ENCODE data around the gene ELP4.
"Not testable (repeated sequence)": the region's sequence is repeated elsewhere in the genome, so short reads cannot be mapped to it uniquely, and the experiment has no call there.

Gene ELP4, protein sequence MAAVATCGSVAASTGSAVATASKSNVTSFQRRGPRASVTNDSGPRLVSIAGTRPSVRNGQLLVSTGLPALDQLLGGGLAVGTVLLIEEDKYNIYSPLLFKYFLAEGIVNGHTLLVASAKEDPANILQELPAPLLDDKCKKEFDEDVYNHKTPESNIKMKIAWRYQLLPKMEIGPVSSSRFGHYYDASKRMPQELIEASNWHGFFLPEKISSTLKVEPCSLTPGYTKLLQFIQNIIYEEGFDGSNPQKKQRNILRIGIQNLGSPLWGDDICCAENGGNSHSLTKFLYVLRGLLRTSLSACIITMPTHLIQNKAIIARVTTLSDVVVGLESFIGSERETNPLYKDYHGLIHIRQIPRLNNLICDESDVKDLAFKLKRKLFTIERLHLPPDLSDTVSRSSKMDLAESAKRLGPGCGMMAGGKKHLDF

DNA sequence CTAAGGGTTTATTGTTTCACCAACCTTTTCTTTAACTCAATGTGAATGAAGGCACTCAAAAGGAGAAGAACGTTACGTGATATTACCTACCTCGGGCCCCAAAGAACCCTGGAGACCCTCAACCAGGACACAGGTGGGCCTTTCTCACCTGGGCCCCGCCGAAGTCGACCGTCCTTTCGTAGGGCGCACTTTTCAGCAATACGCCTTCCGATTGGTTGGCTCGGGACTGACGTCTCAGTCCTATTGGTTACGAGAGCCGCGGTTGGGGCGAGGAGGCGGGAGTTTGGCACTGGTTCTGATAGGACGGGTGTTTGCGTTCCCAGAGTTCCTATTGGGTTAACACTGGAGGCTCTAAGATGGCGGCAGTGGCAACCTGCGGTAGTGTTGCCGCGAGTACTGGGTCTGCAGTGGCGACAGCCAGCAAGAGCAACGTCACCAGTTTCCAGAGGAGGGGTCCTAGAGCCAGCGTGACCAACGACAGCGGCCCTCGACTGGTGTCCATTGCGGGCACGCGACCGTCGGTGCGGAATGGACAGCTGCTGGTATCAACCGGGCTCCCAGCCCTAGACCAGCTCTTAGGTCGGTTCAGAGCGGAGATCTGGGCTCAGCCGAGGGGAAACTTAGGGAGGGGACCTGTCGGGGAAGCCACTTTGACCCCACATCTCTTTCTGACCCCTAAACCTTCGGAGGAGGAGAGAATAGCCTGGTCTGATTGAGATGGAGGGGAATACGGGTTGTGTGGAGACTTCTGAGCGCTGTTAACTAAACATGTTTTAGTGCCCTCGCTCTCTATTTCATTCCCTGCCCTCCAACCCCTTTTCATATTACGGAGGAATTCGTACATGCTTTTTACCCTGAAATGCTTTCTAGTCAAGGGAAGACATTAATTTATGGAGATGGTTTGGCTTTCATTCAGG is at the start of gene ELP4, which contains the start of gene IMMP1L:
TSS of gene ELP4 (plus strand) at position 339 of the 917 bp plus-strand sequence. CDS start at position 357, 18 bp downstream.
TSS of gene IMMP1L (minus strand) at position 194 of the 917 bp plus-strand sequence. CDS start 46,346 bp downstream, outside the sequence.
- DNase-seq = peak; percentile 85

DNA sequence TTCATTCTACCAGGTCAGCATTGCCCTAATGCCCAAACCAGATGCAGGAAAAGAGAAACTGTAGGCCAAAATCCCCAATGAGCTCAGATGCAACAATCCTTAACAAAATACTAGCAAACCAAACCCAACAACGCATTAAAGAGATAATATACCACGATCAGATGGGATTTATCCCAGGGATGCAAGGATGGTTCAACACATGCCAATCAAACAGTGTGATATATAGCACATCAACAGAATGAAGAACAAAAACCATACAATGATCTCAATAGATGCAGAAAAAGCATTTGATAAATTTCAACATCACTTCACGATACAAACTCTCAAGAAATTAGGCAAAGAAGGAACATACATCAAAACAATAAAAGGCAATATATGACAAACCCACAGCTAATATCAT is 45.1 kb upstream of the ELP4 start:
- no peak for DNase-seq

DNA sequence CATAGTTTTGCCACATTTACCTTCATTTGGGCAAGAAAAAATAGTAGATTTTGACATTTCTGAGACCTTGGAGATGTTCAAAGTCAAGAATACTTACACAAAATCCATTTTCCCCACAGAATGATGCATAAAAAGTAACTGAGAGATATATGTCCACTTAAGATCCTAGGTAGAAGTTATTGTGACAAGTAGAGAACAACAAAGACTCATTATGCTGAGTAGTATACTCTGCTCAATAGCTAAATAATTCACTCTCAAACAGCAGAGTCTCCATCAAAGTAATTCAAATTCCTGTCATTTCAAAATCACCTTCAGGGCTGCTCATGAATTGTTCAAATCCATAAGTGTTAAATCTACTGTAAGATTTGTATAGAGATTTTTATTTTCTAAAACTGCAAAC is 35.5 kb upstream of the ELP4 start:
- DNase-seq = no peak

DNA sequence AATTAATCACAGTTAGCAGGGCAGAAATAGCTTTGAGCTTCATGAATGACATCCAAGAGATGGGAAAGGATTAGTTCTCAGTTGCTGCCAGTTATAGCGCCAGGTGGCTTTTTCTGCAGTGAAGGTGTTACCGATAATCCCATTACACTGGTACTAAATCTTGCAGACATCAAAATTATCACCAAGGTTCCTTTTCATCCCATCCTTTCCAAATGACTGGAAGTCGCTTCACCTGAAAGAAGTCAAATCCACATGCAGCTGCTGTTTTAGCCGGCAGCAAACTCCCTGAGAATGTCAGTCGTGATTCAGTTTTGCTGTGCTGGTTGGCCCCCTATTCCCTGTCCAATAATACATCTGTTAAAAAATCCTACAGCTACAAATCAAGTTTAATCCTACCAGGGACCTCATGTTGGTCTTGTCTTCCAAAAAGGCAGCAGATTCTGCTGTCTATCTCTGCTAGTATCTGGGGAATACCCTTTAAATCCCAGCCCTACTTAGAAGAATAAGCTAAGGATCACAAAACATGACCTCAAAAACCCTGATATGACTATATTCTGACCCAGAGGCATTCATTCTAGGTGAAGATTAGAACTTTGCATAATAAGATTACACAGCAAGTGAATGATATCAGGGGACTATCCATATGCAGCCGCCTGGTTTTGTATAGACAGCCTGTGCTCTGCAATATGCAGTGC is 31.9 kb upstream of the ELP4 start:
- no peak for DNase-seq

DNA sequence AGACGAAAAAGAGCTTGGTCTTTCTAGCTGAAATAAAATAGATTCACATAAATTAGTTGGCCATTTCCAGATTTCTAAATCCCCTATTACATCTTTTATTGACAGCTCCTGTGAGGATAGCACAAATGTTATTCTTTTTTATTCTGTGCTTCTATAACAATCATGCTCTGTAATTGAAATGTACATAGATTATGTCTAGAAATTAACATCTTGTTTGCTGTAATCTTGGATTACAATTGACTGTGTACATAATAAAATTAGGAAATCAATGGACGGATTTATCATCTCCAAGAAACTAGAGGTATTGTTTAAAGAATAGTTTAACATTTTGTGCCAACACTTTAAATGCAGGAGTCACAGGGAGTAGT is 31.4 kb upstream of the ELP4 start:
- no peak for DNase-seq

DNA sequence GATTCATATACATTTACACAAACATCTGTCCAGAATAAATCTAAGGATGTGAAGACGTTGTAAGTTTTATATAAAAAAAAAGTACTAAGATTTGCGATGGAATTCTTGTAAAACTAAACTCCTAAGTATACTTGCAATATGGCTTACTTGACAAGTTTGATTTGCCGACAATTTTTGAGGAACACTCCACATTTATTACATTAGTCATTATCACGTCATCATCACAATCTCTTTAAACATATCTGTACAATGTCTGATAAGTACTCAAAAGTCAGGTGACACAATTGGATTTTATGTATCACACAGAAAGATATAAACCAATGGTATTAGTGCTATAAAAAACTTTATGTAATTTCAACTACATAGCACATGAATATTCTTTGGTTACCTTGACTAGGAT is 30.5 kb upstream of the ELP4 start:
- no peak for DNase-seq

DNA sequence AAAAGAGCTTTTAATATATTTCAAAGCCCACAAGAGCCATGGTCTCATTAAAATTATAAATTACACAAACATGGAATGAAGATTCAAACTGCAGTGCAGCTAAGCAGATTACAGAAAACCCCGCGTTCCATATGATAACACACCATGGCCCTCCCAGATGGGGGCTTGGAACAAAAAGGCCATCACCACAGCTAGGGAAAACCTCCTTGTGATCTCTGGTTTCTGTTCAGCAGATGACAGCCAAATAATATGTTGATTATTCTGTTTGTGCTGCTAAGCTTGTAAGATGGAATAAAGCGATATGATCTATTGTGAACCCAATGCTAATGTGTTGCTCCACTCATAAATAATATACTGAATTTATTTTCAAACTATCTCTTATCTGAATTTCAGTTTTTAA is 28.6 kb upstream of the ELP4 start:
- DNase-seq = no peak

DNA sequence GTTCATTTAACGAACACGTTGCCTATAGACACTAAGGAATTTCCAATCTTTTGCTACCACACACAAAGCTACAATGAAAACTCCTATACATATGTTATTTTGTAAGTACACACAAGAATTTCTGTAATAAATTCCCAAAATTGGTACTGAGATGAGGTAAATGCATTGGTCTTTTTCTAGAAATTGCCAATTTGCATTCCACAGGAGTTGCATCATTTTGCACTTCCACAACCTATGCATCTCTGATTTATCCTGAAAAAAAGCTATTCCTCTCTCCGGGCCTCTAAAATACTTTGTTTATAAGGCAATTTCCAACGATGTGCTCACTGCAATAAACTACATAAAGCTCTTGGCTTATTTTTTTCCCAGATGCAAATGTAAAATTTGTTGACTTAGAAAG is 25.1 kb upstream of the ELP4 start:
- DNase-seq = no peak

DNA sequence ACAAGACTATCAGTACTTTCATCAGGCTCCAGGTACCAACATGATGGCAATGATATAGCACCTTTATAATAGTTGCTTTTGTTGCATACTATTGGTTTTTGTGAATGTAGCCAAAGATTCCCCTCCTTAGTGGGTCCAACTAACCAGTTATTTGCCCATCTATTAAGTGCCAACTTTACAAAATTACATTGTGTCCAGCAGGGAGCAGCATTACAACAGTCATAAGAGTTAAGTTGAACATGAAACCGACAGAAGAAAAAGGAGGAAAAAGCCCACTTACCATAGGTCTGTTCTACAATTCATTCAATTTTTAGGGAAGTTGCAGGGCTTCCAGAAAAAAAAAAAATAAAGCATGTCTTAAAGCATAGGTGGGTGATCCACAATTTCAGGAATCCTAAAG is 21.7 kb upstream of the ELP4 start:
- no peak for DNase-seq

DNA sequence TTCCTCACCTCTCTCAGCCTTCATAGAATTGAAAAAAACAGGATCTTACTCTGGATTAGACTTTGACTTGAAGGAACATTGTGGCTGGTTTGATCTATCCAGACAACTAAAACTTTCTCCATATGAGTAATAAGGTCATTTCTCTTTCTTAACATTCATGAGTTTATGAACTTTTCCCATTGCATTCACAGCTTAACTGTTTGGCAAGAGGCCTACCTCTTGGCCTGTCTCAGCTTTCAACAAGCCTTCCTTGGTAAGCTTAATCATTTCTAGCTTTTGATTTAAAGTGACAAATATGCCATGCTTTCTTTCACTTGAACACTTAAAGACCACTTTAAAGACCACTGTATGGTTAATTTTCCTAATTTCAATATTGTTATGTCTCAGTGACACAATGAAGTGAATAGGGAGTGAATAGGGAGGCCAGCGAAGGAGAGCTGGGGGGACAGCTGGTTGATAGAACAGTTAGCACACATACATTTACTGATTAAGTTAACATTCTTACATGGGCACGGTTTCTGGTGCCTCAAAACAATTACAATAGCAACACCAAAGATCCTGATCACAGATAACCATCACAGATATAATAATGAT is 17.1 kb upstream of the ELP4 start:
- DNase-seq = no peak

DNA sequence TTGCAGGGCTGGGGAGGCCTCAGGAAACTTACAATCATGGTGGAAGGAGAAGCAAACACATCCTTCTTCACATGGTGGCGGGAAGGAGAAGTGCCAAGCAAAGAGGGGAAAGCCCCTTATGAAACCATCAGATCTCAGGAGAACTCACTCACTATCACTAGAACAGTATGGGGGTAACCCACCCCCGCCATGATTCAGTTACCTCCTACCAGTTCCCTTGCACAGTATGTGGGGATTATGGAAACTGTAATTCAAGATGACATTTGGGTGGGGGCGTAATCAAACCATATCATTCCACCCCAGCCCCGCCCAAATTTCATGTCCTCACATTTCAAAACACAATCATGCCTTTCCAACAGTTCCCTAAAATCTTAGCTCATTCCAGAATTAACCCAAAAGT is 16.3 kb upstream of the ELP4 start:
- no peak for DNase-seq

DNA sequence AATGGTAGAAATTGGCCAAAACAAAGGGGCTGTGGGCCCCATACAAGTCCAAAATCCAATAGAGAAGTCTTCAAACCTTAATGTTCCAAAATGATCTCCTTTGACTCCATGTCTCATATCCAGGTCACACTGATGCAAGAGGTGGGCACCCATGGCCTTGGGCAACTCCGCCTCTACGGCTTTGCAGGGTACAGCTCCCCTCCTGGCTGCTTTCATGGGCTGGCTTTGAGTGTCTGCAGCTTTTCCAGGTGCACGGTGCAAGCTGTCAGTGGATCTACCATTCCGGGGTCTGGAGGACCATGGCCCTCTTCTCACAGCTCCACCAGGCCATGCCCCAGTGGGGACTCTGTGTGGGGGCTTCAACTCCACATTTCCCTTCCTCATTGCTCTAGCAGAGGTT is 15.8 kb upstream of the ELP4 start:
- not testable (repeated sequence) for DNase-seq

DNA sequence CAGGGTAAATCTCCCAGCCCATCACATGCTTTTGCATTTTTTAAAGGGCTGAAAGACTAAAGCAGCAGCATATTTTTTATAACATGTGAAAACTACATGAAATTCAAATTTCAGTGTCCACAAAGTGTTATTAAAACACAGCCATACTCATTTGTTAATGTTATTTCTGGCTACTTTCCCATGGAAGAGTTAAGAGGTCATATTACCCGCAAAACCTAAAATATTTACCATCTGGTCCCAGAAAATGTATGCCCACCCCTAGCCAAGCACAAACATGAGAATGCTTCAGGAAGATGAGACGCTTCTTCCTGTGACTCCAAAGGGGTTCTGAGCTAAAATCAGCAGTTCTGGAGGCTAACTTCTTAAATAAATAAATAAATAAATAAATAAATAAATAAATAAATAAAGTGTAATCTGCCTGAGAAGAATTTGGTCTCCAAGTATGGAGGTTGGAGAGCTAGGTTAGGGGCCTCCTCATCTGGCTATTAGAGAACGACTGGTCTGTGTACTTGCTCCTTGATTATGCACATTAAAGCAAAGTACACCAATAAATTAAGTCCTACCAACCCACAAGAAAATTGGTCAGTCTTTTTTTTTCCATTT is 9.9 kb upstream of the ELP4 start:
- no peak for DNase-seq

DNA sequence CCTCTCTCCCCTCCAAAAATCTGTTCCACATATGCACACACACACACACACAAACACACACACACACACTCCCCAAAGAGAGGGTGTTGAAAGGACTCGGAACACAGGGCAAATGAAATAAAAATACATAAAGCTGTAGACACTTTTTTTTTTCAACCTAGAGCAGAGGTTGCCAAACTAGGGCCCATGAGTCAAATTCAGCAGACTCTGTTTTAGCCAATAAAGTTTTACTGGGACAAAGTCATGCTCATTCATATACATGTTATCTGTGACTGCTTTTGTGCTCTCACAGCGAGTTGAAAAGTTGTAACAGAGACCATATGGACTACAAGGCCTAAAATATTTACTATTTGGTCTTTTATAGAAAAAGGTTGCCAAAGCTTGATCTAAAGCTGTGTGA is 9.0 kb upstream of the ELP4 start:
- DNase-seq = no peak

DNA sequence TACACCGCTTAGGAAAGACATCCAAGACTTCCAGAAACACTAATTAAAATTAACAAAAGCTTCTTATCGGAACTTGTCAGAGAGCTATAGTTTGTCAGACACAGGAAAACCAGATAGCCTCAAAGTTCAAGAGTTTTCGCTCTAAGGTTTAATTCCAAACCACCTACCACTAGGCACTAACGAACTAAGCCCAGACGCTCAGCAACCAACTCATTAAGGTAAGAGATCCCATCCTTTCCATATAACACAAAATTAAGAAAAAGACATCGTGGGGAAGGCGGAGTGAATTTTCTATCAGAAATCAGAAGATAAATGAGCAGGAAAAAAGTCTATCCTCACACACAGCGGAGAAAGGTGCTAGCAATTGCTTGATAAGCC is 527 bp upstream of the ELP4 start:
- DNase-seq = no peak

DNA sequence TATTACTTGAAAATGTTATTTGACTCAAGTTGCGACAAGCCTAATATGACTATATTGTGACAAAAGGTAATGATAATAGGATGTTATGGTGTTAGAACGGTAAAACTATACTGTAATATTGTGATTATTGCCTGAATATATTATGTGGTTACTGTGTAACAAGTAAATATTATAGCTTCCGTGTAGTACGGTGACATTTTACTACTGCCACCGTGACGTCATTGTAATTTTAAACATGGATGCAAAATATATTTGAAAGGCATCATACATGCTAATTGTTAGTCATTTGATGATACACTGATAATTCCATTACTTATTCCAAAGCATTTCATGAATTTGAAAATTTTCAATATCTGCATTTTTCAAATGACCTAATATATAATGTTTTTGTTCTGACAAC is 2.5 kb downstream of the ELP4 start:
- no peak for DNase-seq

DNA sequence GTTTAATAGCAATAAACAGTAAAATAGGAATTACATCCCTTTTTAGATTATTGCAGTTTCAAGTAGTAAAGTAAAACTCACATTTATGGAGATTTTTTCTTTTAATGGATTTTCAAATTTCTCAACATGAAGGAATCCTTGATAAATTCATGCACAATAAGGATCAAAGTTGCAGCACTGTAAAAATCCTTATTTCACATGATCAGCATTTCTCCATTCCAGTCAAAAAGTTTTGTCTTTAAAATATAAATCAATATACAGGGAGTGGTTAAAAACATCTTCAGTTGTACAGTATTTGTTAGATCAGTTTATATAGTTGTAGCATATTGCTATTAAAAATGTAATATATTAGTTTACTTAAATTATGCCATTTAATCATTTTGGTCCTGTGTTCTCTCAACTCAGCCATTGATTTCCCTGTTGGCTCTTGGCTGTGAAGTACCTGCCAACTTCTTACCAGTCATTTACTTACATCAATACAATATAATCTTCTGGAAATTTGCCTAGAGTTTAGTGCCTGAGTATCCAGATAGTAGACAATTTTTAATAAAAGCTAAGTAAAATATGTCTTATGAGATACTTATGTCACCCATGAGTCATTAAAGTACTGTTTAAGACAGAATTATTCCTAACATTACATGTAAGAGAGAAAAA is 12.1 kb downstream of the ELP4 start:
- no peak for DNase-seq

DNA sequence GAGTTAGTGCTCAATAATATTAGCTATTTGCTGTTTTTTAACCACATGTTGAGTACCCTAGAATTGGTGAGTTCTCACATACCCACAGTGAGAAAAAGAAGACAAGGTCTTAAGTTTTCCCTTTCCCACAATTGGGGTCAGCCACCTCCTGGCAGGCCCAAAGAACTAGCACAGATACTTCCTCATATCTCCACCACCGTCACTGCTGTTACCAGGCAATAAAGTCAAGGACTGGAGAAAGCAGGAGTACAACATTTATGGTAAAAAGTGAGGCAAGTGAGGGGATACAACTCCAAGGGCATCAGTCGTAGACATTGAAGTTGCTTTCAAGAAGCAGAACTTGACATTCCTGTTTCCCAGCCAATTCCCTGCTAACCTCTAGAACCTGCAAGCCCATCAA is 19.6 kb downstream of the ELP4 start:
- DNase-seq = no peak

DNA sequence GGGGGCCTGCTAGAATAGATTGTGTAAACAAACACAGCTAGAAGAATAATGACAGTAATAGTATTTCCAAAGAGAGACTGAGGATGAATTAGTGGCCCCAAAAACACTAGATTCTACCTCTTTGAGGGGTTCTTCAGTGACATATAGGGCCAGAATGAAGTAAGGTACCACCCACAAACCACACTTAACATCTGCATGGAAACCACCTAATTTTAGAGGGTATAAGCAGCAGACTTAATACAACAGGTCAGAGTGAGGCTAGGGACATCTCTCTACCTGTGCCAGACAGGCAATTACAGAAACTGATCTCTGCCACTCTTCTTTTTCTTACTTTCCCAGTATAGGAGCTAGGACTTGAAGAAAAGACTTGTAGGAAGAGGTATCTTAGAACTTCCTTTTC is 20.1 kb downstream of the ELP4 start:
- no peak for DNase-seq

DNA sequence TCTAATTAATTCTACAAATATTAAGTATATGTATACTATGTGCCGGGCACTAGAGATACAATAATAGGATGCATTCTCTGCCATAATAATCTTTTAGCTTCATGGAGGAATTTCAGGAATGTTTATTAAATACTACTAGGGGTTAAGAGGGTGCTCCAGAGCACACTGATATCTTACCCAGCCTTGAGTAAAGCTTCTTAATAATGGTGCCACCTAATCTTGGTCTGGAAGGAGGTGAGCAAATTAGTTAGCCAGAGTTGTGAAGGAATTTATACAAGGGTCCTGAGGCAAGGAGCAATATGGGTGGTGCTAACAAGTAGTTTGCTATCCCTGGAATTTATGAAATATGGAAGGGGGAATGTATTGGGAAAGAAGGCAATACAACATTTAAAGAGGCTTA is 21.7 kb downstream of the ELP4 start:
- DNase-seq = no peak

DNA sequence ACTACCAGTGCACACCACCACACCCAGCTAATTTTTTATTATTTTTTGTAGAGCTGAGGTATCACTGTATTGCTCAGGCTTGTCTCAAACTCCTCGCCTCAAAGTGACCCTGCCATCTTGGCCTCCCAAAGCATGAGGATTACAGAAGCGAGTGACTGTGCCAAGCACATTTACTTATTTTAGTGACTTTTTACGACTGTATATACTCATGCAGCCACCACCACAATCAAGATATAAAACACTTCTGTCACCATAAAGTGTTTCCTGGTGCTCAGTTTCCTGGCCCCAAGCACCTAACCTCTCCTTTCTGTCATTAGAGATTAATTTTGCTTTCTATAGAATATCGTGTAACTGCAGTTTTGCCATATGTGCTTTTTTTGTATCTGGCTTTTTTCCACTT is 25.9 kb downstream of the ELP4 start:
- DNase-seq = no peak

DNA sequence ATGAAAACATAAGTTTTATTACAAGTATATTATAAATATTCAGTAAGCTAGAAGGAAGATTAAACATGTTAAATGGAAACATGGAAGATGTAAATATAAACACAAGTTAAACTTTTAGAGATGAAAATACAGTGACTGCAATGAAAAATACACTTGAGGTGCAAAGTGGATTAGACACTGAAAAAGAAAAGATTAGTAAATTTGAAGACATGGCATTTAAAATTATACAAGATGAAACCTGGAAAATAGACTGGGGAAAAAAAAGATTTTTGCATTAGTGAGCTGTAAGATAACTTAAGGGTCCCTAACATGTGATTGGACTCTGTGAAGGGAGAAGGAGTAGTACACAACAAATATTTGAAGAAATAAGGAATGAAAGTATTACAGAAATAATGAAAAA is 33.3 kb downstream of the ELP4 start:
- no peak for DNase-seq
